HEK293 (cell line): ENCODE measurements around the gene GTPBP3.

Experiments
- GLIS1 ChIP-seq: fragments of 450-650 bp; formaldehyde crosslinking; IDR thresholded peaks from 2 replicates; pipeline ENCODE4 v1.5.1; 2016; ENCODE audit warnings: missing biosample characterization, missing genetic modification characterization
- KLF16 ChIP-seq: fragments of 450-650 bp; formaldehyde crosslinking; IDR thresholded peaks from 2 replicates; pipeline ENCODE4 v1.5.1; 2017; ENCODE audit warnings: missing biosample characterization, missing genetic modification characterization
- TCF7L2 ChIP-seq: IDR thresholded peaks from 2 replicates; pipeline ENCODE4 v1.6.1; 2011; ENCODE audit warnings: low read depth, mild to moderate bottlenecking, inconsistent platforms, low read length, moderate library complexity, borderline replicate concordance
- ZNF24 ChIP-seq: fragments of 450-650 bp; formaldehyde crosslinking; IDR thresholded peaks from 2 replicates; pipeline ENCODE4 v1.5.1; 2016; ENCODE audit warnings: missing biosample characterization, missing genetic modification characterization
- ZNF404 ChIP-seq: fragments of 450-650 bp; formaldehyde crosslinking; IDR thresholded peaks from 2 replicates; pipeline ENCODE4 v1.5.1; 2017; ENCODE audit warnings: missing biosample characterization, missing genetic modification characterization
- ZNF626 ChIP-seq: fragments of 450-650 bp; sonication (Bioruptor Pico); formaldehyde crosslinking; IDR thresholded peaks from 2 replicates; pipeline ENCODE4 v1.5.1; 2018; ENCODE audit warnings: missing biosample characterization, missing genetic modification characterization, inconsistent platforms
- ZXDB ChIP-seq: fragments of 450-650 bp; formaldehyde crosslinking; IDR thresholded peaks from 2 replicates; pipeline ENCODE4 v1.5.1; 2016; ENCODE audit warnings: missing biosample characterization, missing genetic modification characterization
- TF ChIP-seq, protein P1 (sequence below): fragments of 450-650 bp; formaldehyde crosslinking; conservative IDR thresholded peaks from 2 replicates; pipeline ENCODE4 v1.5.1; 2016; ENCODE audit warnings: low read depth, missing biosample characterization, missing genetic modification characterization
- TF ChIP-seq, protein P2 (sequence below): fragments of 450-650 bp; formaldehyde crosslinking; IDR thresholded peaks from 2 replicates; pipeline ENCODE4 v1.5.1; 2016; ENCODE audit warnings: missing biosample characterization, missing genetic modification characterization
- TF ChIP-seq, protein P3 (sequence below): fragments of 450-650 bp; formaldehyde crosslinking; IDR thresholded peaks from 2 replicates; pipeline ENCODE4 v1.5.1; 2017; ENCODE audit warnings: missing biosample characterization, missing genetic modification characterization
- TF ChIP-seq, protein P4 (sequence below): fragments of 450-650 bp; formaldehyde crosslinking; IDR thresholded peaks from 2 replicates; pipeline ENCODE4 v1.5.1; 2016; ENCODE audit warnings: missing biosample characterization, missing genetic modification characterization
- TF ChIP-seq, protein P5 (sequence below): fragments of 450-650 bp; formaldehyde crosslinking; IDR thresholded peaks from 2 replicates; pipeline ENCODE4 v1.5.1; 2016; ENCODE audit warnings: missing biosample characterization, missing genetic modification characterization
- TF ChIP-seq, protein P6 (sequence below): fragments of 450-650 bp; formaldehyde crosslinking; IDR thresholded peaks from 2 replicates; pipeline ENCODE4 v1.5.1; 2016; ENCODE audit warnings: missing biosample characterization, missing genetic modification characterization, borderline replicate concordance

DNA sequence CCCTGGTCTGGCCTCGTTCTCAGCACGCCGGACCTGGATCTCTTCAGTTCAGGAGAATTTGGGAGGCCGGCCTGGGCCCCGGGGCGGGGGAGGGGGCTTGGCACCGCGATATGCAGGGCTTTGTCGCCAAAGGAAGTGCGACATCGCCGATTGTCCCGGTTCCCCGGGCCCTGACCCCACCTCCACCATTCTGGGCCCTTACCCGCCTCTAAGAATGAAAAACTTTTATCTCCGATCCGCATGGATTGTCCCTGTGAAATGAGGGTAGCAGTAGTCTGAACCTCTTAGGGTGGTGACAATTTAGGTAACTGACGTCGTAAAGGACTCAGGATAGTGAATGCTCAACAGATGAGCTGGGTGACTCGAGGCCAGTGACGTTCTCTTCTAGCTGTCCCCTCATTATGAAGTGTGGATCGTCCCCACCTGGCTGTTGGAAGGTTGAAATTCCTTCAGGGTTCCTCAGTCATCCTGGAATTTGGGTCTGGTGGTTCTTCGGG lies 27.3 kb upstream of the GTPBP3 start:
- TF ChIP-seq KLF16 (tag by site-specific recombination) (no peak), ZNF24 (no peak), TCF7L2 (no peak), ZNF404 (no peak), GLIS1 (tag by site-specific recombination) (no peak), ZXDB (no peak), ZNF626 (no peak)
- TF ChIP-seq, protein P1, sequence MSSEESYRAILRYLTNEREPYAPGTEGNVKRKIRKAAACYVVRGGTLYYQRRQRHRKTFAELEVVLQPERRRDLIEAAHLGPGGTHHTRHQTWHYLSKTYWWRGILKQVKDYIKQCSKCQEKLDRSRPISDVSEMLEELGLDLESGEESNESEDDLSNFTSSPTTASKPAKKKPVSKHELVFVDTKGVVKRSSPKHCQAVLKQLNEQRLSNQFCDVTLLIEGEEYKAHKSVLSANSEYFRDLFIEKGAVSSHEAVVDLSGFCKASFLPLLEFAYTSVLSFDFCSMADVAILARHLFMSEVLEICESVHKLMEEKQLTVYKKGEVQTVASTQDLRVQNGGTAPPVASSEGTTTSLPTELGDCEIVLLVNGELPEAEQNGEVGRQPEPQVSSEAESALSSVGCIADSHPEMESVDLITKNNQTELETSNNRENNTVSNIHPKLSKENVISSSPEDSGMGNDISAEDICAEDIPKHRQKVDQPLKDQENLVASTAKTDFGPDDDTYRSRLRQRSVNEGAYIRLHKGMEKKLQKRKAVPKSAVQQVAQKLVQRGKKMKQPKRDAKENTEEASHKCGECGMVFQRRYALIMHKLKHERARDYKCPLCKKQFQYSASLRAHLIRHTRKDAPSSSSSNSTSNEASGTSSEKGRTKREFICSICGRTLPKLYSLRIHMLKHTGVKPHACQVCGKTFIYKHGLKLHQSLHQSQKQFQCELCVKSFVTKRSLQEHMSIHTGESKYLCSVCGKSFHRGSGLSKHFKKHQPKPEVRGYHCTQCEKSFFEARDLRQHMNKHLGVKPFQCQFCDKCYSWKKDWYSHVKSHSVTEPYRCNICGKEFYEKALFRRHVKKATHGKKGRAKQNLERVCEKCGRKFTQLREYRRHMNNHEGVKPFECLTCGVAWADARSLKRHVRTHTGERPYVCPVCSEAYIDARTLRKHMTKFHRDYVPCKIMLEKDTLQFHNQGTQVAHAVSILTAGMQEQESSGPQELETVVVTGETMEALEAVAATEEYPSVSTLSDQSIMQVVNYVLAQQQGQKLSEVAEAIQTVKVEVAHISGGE (tag by site-specific recombination), result peak; percentile 96
- TF ChIP-seq, protein P2, sequence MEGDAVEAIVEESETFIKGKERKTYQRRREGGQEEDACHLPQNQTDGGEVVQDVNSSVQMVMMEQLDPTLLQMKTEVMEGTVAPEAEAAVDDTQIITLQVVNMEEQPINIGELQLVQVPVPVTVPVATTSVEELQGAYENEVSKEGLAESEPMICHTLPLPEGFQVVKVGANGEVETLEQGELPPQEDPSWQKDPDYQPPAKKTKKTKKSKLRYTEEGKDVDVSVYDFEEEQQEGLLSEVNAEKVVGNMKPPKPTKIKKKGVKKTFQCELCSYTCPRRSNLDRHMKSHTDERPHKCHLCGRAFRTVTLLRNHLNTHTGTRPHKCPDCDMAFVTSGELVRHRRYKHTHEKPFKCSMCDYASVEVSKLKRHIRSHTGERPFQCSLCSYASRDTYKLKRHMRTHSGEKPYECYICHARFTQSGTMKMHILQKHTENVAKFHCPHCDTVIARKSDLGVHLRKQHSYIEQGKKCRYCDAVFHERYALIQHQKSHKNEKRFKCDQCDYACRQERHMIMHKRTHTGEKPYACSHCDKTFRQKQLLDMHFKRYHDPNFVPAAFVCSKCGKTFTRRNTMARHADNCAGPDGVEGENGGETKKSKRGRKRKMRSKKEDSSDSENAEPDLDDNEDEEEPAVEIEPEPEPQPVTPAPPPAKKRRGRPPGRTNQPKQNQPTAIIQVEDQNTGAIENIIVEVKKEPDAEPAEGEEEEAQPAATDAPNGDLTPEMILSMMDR (tag by site-specific recombination), result no peak
- TF ChIP-seq, protein P3, sequence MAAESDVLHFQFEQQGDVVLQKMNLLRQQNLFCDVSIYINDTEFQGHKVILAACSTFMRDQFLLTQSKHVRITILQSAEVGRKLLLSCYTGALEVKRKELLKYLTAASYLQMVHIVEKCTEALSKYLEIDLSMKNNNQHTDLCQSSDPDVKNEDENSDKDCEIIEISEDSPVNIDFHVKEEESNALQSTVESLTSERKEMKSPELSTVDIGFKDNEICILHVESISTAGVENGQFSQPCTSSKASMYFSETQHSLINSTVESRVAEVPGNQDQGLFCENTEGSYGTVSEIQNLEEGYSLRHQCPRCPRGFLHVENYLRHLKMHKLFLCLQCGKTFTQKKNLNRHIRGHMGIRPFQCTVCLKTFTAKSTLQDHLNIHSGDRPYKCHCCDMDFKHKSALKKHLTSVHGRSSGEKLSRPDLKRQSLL (tag by site-specific recombination), result no peak
- TF ChIP-seq, protein P4, sequence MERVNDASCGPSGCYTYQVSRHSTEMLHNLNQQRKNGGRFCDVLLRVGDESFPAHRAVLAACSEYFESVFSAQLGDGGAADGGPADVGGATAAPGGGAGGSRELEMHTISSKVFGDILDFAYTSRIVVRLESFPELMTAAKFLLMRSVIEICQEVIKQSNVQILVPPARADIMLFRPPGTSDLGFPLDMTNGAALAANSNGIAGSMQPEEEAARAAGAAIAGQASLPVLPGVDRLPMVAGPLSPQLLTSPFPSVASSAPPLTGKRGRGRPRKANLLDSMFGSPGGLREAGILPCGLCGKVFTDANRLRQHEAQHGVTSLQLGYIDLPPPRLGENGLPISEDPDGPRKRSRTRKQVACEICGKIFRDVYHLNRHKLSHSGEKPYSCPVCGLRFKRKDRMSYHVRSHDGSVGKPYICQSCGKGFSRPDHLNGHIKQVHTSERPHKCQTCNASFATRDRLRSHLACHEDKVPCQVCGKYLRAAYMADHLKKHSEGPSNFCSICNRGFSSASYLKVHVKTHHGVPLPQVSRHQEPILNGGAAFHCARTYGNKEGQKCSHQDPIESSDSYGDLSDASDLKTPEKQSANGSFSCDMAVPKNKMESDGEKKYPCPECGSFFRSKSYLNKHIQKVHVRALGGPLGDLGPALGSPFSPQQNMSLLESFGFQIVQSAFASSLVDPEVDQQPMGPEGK, result peak; percentile 1; the same call in 1 of the 2 replicates
- TF ChIP-seq, protein P5, sequence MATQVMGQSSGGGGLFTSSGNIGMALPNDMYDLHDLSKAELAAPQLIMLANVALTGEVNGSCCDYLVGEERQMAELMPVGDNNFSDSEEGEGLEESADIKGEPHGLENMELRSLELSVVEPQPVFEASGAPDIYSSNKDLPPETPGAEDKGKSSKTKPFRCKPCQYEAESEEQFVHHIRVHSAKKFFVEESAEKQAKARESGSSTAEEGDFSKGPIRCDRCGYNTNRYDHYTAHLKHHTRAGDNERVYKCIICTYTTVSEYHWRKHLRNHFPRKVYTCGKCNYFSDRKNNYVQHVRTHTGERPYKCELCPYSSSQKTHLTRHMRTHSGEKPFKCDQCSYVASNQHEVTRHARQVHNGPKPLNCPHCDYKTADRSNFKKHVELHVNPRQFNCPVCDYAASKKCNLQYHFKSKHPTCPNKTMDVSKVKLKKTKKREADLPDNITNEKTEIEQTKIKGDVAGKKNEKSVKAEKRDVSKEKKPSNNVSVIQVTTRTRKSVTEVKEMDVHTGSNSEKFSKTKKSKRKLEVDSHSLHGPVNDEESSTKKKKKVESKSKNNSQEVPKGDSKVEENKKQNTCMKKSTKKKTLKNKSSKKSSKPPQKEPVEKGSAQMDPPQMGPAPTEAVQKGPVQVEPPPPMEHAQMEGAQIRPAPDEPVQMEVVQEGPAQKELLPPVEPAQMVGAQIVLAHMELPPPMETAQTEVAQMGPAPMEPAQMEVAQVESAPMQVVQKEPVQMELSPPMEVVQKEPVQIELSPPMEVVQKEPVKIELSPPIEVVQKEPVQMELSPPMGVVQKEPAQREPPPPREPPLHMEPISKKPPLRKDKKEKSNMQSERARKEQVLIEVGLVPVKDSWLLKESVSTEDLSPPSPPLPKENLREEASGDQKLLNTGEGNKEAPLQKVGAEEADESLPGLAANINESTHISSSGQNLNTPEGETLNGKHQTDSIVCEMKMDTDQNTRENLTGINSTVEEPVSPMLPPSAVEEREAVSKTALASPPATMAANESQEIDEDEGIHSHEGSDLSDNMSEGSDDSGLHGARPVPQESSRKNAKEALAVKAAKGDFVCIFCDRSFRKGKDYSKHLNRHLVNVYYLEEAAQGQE (tag by site-specific recombination), result no peak
- TF ChIP-seq, protein P6, sequence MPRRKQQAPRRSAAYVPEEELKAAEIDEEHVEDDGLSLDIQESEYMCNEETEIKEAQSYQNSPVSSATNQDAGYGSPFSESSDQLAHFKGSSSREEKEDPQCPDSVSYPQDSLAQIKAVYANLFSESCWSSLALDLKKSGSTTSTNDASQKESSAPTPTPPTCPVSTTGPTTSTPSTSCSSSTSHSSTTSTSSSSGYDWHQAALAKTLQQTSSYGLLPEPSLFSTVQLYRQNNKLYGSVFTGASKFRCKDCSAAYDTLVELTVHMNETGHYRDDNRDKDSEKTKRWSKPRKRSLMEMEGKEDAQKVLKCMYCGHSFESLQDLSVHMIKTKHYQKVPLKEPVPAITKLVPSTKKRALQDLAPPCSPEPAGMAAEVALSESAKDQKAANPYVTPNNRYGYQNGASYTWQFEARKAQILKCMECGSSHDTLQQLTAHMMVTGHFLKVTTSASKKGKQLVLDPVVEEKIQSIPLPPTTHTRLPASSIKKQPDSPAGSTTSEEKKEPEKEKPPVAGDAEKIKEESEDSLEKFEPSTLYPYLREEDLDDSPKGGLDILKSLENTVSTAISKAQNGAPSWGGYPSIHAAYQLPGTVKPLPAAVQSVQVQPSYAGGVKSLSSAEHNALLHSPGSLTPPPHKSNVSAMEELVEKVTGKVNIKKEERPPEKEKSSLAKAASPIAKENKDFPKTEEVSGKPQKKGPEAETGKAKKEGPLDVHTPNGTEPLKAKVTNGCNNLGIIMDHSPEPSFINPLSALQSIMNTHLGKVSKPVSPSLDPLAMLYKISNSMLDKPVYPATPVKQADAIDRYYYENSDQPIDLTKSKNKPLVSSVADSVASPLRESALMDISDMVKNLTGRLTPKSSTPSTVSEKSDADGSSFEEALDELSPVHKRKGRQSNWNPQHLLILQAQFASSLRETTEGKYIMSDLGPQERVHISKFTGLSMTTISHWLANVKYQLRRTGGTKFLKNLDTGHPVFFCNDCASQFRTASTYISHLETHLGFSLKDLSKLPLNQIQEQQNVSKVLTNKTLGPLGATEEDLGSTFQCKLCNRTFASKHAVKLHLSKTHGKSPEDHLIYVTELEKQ, result no peak
